ENCODE measurements around the gene MBD4.

Gene MBD4

GRCh38 chr3:129453732-129454131 is 14.0 kb upstream of the MBD4 start:
- TF ChIP-seq EP300 (IDR thresholded peaks at IDR 0.05; ENCODE audit: borderline replicate concordance) (no peak), FOXM1 (IDR thresholded peaks at IDR 0.05; ENCODE audit: borderline replicate concordance, low read depth) (no peak), YY1 (IDR thresholded peaks at IDR 0.05; ENCODE audit: low read depth) (no peak), TEAD4 (IDR thresholded peaks at IDR 0.05) (no peak), NFIC (IDR thresholded peaks at IDR 0.05) (no peak), EGR1 (IDR thresholded peaks at IDR 0.05) (no peak)

GRCh38 chr3:129449279-129450115 is 9.7 kb upstream of the MBD4 start:
- TF ChIP-seq RAD21 (IDR thresholded peaks at IDR 0.05; ENCODE audit: low read depth) (no peak), YY1 (IDR thresholded peaks at IDR 0.05; ENCODE audit: low read depth) (no peak), TCF12 (IDR thresholded peaks at IDR 0.05; ENCODE audit: low read depth) (no peak), ZBTB7A (IDR thresholded peaks at IDR 0.05; ENCODE audit: low read depth) (no peak), TEAD4 (IDR thresholded peaks at IDR 0.05) (no peak), USF1 (IDR thresholded peaks at IDR 0.05) (no peak), EP300 (IDR thresholded peaks at IDR 0.05; ENCODE audit: borderline replicate concordance) (no peak), CREB1 (IDR thresholded peaks at IDR 0.05; ENCODE audit: low read depth) (no peak), CEBPB (IDR thresholded peaks at IDR 0.05) (no peak), FOXM1 (IDR thresholded peaks at IDR 0.05; ENCODE audit: borderline replicate concordance, low read depth) (no peak), TAF1 (IDR thresholded peaks at IDR 0.05; ENCODE audit: low read depth) (no peak), REST (IDR thresholded peaks at IDR 0.05; ENCODE audit: low read depth) (no peak), EGR1 (IDR thresholded peaks at IDR 0.05) (no peak)

GRCh38 chr3:129448186-129448895 is 8.6 kb upstream of the MBD4 start:
- TF ChIP-seq YY1 (IDR thresholded peaks at IDR 0.05; ENCODE audit: low read depth) (peak; percentile 85), NFIC (IDR thresholded peaks at IDR 0.05) (no peak), MAX (IDR thresholded peaks at IDR 0.05) (peak; percentile 89)

GRCh38 chr3:129446926-129447325 is 7.2 kb upstream of the MBD4 start:
- TF ChIP-seq YY1 (IDR thresholded peaks at IDR 0.05; ENCODE audit: low read depth) (no peak), FOXM1 (IDR thresholded peaks at IDR 0.05; ENCODE audit: borderline replicate concordance, low read depth) (no peak), TEAD4 (IDR thresholded peaks at IDR 0.05) (no peak), EGR1 (IDR thresholded peaks at IDR 0.05) (no peak), ZBTB7A (IDR thresholded peaks at IDR 0.05; ENCODE audit: low read depth) (no peak), USF1 (IDR thresholded peaks at IDR 0.05) (no peak), TAF1 (IDR thresholded peaks at IDR 0.05; ENCODE audit: low read depth) (no peak), TCF12 (IDR thresholded peaks at IDR 0.05; ENCODE audit: low read depth) (no peak), MAX (IDR thresholded peaks at IDR 0.05) (no peak), EP300 (IDR thresholded peaks at IDR 0.05; ENCODE audit: borderline replicate concordance) (no peak), REST (IDR thresholded peaks at IDR 0.05; ENCODE audit: low read depth) (no peak), NFIC (IDR thresholded peaks at IDR 0.05) (no peak), RAD21 (IDR thresholded peaks at IDR 0.05; ENCODE audit: low read depth) (no peak), CREB1 (IDR thresholded peaks at IDR 0.05; ENCODE audit: low read depth) (no peak)

- TF ChIP-seq ZBTB7A (IDR thresholded peaks at IDR 0.05; ENCODE audit: low read depth), result no peak
- no peak for TF ChIP-seq MAX (IDR thresholded peaks at IDR 0.05)
- TF ChIP-seq CEBPB (IDR thresholded peaks at IDR 0.05), result no peak
- no peak for TF ChIP-seq RAD21 (IDR thresholded peaks at IDR 0.05; ENCODE audit: low read depth)
- no peak for TF ChIP-seq EP300 (IDR thresholded peaks at IDR 0.05; ENCODE audit: borderline replicate concordance)
- TF ChIP-seq TCF12 (IDR thresholded peaks at IDR 0.05; ENCODE audit: low read depth), result no peak
- TF ChIP-seq TAF1 (IDR thresholded peaks at IDR 0.05; ENCODE audit: low read depth), result no peak
- no peak for TF ChIP-seq NFIC (IDR thresholded peaks at IDR 0.05)
- no peak for TF ChIP-seq YY1 (IDR thresholded peaks at IDR 0.05; ENCODE audit: low read depth)
- no peak for TF ChIP-seq CREB1 (IDR thresholded peaks at IDR 0.05; ENCODE audit: low read depth)
- no peak for TF ChIP-seq EGR1 (IDR thresholded peaks at IDR 0.05)
- no peak for TF ChIP-seq USF1 (IDR thresholded peaks at IDR 0.05)
- TF ChIP-seq REST (IDR thresholded peaks at IDR 0.05; ENCODE audit: low read depth), result no peak
- TF ChIP-seq TEAD4 (IDR thresholded peaks at IDR 0.05), result no peak
- no peak for TF ChIP-seq FOXM1 (IDR thresholded peaks at IDR 0.05; ENCODE audit: borderline replicate concordance, low read depth)
These were observed 5.7 kb upstream of the MBD4 start for GRCh38 chr3:129445471-129445870.
